Hepatocyte (in vitro differentiated cells): Measurements from ENCODE around the gene RSPO1. TPM values are rescaled to one million over a fixed set of nuclear protein-coding genes. Genes with fewer than 3 reads are reported as not detected.

Source experiments
- DNase-seq: peaks from one replicate; pipeline ENCODE4 v3.0.0-alpha.2; 2016; ENCODE audit warnings: low spot score
- H2AFZ ChIP-seq: fragments of 200-600 bp; sonication (generic); 2 replicates; pipeline ENCODE4 v1.6.0; 2016; ENCODE audit warnings: antibody characterized with exemption, mild to moderate bottlenecking
- H3K27ac ChIP-seq: fragments of 200-600 bp; sonication (generic); 2 replicates; pipeline ENCODE4 v1.5.1; 2016; ENCODE audit warnings: mild to moderate bottlenecking
- H3K27me3 ChIP-seq: fragments of 200-600 bp; sonication (generic); 2 replicates; pipeline ENCODE4 v1.6.1; 2016
- H3K36me3 ChIP-seq: fragments of 200-600 bp; sonication (generic); replicated peaks from 2 replicates; pipeline ENCODE4 v1.5.1; 2016; ENCODE audit warnings: low read depth; ENCODE audit not compliant: insufficient read depth
- H3K4me1 ChIP-seq: fragments of 200-600 bp; sonication (generic); 2 replicates; pipeline ENCODE4 v1.5.1; 2016; ENCODE audit warnings: mild to moderate bottlenecking, moderate library complexity; ENCODE audit not compliant: insufficient read depth
- H3K4me2 ChIP-seq: fragments of 200-600 bp; sonication (generic); 2 replicates; pipeline ENCODE4 v1.6.0; 2016
- H3K4me3 ChIP-seq: fragments of 200-600 bp; sonication (generic); 2 replicates; pipeline ENCODE4 v1.5.1; 2016; ENCODE audit warnings: mild to moderate bottlenecking
- H3K79me2 ChIP-seq: fragments of 200-600 bp; sonication (generic); 2 replicates; pipeline ENCODE4 v1.6.0; 2017; ENCODE audit warnings: mild to moderate bottlenecking
- H3K9me2 ChIP-seq: fragments of 200-600 bp; sonication (generic); replicated peaks from 2 replicates; pipeline ENCODE4 v1.6.0; 2017; ENCODE audit warnings: mild to moderate bottlenecking; ENCODE audit not compliant: insufficient read depth
- H3K9me3 ChIP-seq: fragments of 200-600 bp; sonication (generic); 2 replicates; pipeline ENCODE4 v1.5.1; 2016; ENCODE audit warnings: low read depth, mild to moderate bottlenecking
- H4K20me1 ChIP-seq: fragments of 200-600 bp; sonication (generic); 2 replicates; pipeline ENCODE4 v1.6.0; 2016; ENCODE audit warnings: mild to moderate bottlenecking; ENCODE audit not compliant: insufficient read depth, poor library complexity, severe bottlenecking
- CTCF ChIP-seq: fragments of 200-600 bp; sonication (generic); IDR thresholded peaks from 2 replicates; pipeline ENCODE4 v1.5.1; 2016; ENCODE audit warnings: antibody characterized with exemption, mild to moderate bottlenecking; ENCODE audit not compliant: poor library complexity
- EZH2 ChIP-seq: fragments of 200-600 bp; sonication (generic); IDR thresholded peaks from 2 replicates; pipeline ENCODE4 v1.6.1; 2016; ENCODE audit warnings: antibody characterized with exemption, mild to moderate bottlenecking, borderline replicate concordance
- EZH2phosphoT487 ChIP-seq: fragments of 200-600 bp; sonication (generic); IDR thresholded peaks from one replicate; pipeline ENCODE4 v1.6.1; 2018; ENCODE audit warnings: antibody characterized with exemption, mild to moderate bottlenecking, low read depth, moderate library complexity; ENCODE audit not compliant: unreplicated experiment, severe bottlenecking
- WGBS: methylation state at CpG from one replicate; pipeline ENCODE4 v1.1.6; 2016; ENCODE audit warnings: low lambda C conversion rate; ENCODE audit errors: missing lambda C conversion rate; 5-methylcytosine and 5-hydroxymethylcytosine counted together
- polyA plus RNA-seq: library from polyadenylated mRNA; unstranded; fragments of >200 nt; fragmentation: Nextera tagmentation; extraction: Ambion mirVana; gene quantifications from 2 replicates; pipeline ENCODE4 v1.2.1, GENCODE V29; 2016
- total RNA-seq: library from RNA; depleted of rRNA; stranded (reverse); fragments of >200 nt; gene quantifications from 2 replicates; pipeline ENCODE4 v1.2.3, GENCODE V29; 2014

The RSPO1 gene
- total and polyA plus RNA-seq, 2 experiments from 2014 or later: 0.83 to 1.5 TPM

- no peak overlapping the region for H3K4me3 ChIP-seq
- WGBS: 85% methylated on average over 7 of the region's 7 CpGs
- no peaks in the 10 kb centered on the region for H3K79me2 ChIP-seq
- no peak overlapping the region for H3K4me2 ChIP-seq
- H3K36me3 ChIP-seq: no peaks in the 10 kb centered on the region
- peaks cover 16% of the 10 kb centered on the region for H3K27me3 ChIP-seq
- H3K4me1 ChIP-seq: no peaks in the 10 kb centered on the region
- no peak overlapping the region for H3K27ac ChIP-seq
- H3K9me2 ChIP-seq: no peaks in the 10 kb centered on the region
- no peak for DNase-seq
- no peaks in the 10 kb centered on the region for H4K20me1 ChIP-seq
- no peak overlapping the region for H2AFZ ChIP-seq
- TF ChIP-seq EZH2 (no peak), EZH2phosphoT487 (no peak), CTCF (no peak)
- H3K9me3 ChIP-seq: no peaks in the 10 kb centered on the region
These were observed 12.6 kb upstream of the RSPO1 start for GRCh38 chr1:37647281-37647680.

- H3K9me3 ChIP-seq: no peaks in the 10 kb centered on the region
- no peak overlapping the region for H3K27ac ChIP-seq
- WGBS: 96% methylated on average over 1 of the region's 1 CpG
- no peak for DNase-seq
- no peaks in the 10 kb centered on the region for H3K79me2 ChIP-seq
- H4K20me1 ChIP-seq: no peaks in the 10 kb centered on the region
- H3K27me3 ChIP-seq: peaks cover 73% of the 10 kb centered on the region
- no peaks in the 10 kb centered on the region for H3K9me2 ChIP-seq
- no peak overlapping the region for H2AFZ ChIP-seq
- no peak overlapping the region for H3K4me2 ChIP-seq
- H3K36me3 ChIP-seq: no peaks in the 10 kb centered on the region
- TF ChIP-seq CTCF (no peak), EZH2phosphoT487 (no peak), EZH2 (no peak)
- no peaks in the 10 kb centered on the region for H3K4me1 ChIP-seq
- H3K4me3 ChIP-seq: no peak overlapping the region
These were observed 6.4 kb upstream of the RSPO1 start for GRCh38 chr1:37641059-37641458.

DNA sequence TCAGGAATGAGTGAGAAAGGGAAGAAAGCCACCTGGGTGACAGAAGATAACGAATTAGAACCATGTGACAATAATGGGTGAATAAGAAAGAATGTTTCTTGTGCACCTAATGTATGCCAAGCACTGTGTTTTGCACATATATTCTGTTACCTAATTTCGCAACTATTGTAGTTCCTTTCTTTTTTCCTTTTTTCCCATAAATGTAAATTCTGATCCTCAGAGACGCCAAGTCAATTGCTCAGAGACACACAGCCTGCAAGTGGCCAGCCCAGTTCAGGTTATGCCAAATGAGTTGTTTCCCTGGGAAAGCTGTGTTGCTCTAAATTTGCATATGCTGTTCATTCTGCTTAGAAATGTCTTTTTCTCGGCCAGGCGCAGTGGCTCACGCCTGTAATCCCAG, 1.7 kb upstream of the RSPO1 start:
- H3K9me2 ChIP-seq: no peaks in the 10 kb centered on the region
- no peak overlapping the region for H2AFZ ChIP-seq
- H4K20me1 ChIP-seq: no peaks in the 10 kb centered on the region
- H3K4me1 ChIP-seq: no peaks in the 10 kb centered on the region
- WGBS: 78% methylated on average over 6 of the region's 6 CpGs
- no peaks in the 10 kb centered on the region for H3K36me3 ChIP-seq
- no peaks in the 10 kb centered on the region for H3K9me3 ChIP-seq
- no peaks in the 10 kb centered on the region for H3K79me2 ChIP-seq
- no peak overlapping the region for H3K4me3 ChIP-seq
- no peak for DNase-seq
- H3K27ac ChIP-seq: no peak overlapping the region
- TF ChIP-seq EZH2 (peak; percentile 28), EZH2phosphoT487 (no peak)
- no peak overlapping the region for H3K4me2 ChIP-seq
- peaks cover 95% of the 10 kb centered on the region for H3K27me3 ChIP-seq

DNA sequence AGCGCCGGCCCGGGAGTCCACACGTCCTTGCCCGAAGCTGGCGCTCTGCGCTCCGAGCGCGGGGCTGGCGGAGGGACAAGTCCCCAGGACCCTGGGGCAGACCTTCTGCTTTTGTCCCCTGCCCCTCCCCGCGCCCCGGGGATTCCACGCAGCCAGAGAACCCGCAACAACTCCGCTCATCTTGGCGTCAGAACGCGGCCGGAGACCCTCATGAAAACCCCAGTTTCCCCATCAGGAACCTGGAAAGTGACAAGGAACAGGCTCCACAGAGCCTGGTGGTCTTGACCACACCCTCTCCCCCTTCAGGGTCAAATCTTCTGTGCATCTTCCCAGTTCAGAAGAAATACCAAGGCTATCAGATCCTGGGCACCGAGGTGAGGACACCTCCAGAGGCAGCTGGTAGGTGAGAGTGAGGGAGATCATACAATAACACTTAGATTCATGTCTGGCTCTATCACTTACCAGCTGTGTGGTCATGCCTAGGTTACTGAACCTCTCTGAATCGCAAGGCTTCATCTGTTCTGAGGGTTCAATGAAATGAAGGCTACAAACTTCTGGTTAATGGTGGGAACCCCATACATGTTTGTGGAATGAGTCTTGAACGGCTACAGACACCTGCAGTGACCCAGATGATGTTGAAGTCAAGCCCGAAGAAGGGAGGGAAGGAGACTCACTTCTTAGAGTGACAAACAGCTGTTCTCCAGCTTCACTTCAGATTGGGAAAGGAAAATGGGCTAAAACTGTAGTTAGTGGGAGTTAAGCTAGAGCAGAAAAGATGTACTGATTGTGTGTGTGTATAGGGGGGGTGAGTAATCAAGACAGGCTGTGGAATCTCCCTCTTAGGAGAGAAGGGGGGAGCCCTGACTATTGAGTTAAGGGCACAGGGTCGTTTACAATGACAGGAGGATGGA, 555 bp upstream of the RSPO1 start:
- Histone ChIP-seq H3K9me3 (no peaks in the 10 kb centered on the region), H3K4me3 (no peak overlapping the region), H3K79me2 (no peaks in the 10 kb centered on the region), H3K27me3 (peaks cover 97% of the 10 kb centered on the region), H3K9me2 (no peaks in the 10 kb centered on the region), H3K36me3 (no peaks in the 10 kb centered on the region), H3K4me1 (no peaks in the 10 kb centered on the region), H2AFZ (no peak overlapping the region), H3K4me2 (peak overlapping the region; percentile 75), H4K20me1 (no peaks in the 10 kb centered on the region), H3K27ac (no peak overlapping the region)
- 13% methylated on average over 26 of the region's 26 CpGs for WGBS
- DNase-seq: no peak
- TF ChIP-seq CTCF (no peak), EZH2phosphoT487 (no peak), EZH2 (no peak)
